HepG2 (cell line): ENCODE results near the gene MYORG. TPM values are rescaled to one million over a fixed set of nuclear protein-coding genes. Genes with fewer than 3 reads are reported as not detected.

Experiments used
- ADNP ChIP-seq: sonication (generic); formaldehyde crosslinking; IDR thresholded peaks from 2 replicates; pipeline ENCODE4 v1.4.0; 2020; ENCODE audit warnings: missing genetic modification reagents
- ESRRA ChIP-seq: sonication (generic); formaldehyde crosslinking; IDR thresholded peaks from 2 replicates; pipeline ENCODE4 v1.5.1; 2020; ENCODE audit warnings: mild to moderate bottlenecking, low read depth, missing genetic modification reagents
- HNRNPL ChIP-seq: fragments of 200-400 bp; formaldehyde crosslinking; IDR thresholded peaks from 2 replicates; pipeline ENCODE4 v1.6.1; 2017; ENCODE audit warnings: mild to moderate bottlenecking, low read depth, low read length
- NCOR1 ChIP-seq: fragments of 200-600 bp; sonication (generic); IDR thresholded peaks from 2 replicates; pipeline ENCODE4 v1.7.0; 2017; ENCODE audit warnings: antibody characterized with exemption, low read length, borderline replicate concordance
- RFX3 ChIP-seq: IDR thresholded peaks from 2 replicates; pipeline ENCODE4 v1.6.1; 2016; ENCODE audit warnings: missing biosample characterization, missing genetic modification reagents
- RXRA ChIP-seq: sonication (generic); formaldehyde crosslinking; IDR thresholded peaks from 2 replicates; pipeline ENCODE4 v1.5.1; 2020; ENCODE audit warnings: missing genetic modification reagents
- TMF1 ChIP-seq: sonication (generic); formaldehyde crosslinking; IDR thresholded peaks from 2 replicates; pipeline ENCODE4 v1.8.1; 2022; ENCODE audit warnings: low read depth, missing genetic modification reagents
- XRCC5 ChIP-seq: fragments of 200-400 bp; formaldehyde crosslinking; optimal IDR thresholded peaks from 2 replicates; pipeline ENCODE3; 2017; ENCODE audit warnings: mild to moderate bottlenecking, low read length
- ZBTB7A ChIP-seq: sonication (generic); formaldehyde crosslinking; IDR thresholded peaks from 2 replicates; pipeline ENCODE4 v1.8.0; 2022; ENCODE audit warnings: mild to moderate bottlenecking, missing genetic modification reagents
- ZFP36L1 ChIP-seq: sonication (generic); formaldehyde crosslinking; IDR thresholded peaks from 2 replicates; pipeline ENCODE4 v1.8.0; 2022; ENCODE audit warnings: mild to moderate bottlenecking, missing genetic modification reagents, moderate library complexity
- ZFY ChIP-seq: sonication (generic); formaldehyde crosslinking; IDR thresholded peaks from 2 replicates; pipeline ENCODE4 v1.4.0; 2020; ENCODE audit warnings: missing genetic modification reagents
- ZKSCAN8 ChIP-seq: IDR thresholded peaks from 2 replicates; pipeline ENCODE4 v1.6.1; 2016; ENCODE audit warnings: borderline replicate concordance, missing genetic modification reagents, missing compliant biosample characterization
- ZNF317 ChIP-seq: sonication (generic); formaldehyde crosslinking; IDR thresholded peaks from 2 replicates; pipeline ENCODE4 v1.5.0; 2020; ENCODE audit warnings: mild to moderate bottlenecking, missing genetic modification reagents
- ZNF549 ChIP-seq: sonication (generic); formaldehyde crosslinking; IDR thresholded peaks from 2 replicates; pipeline ENCODE4 v1.5.0; 2020; ENCODE audit warnings: missing genetic modification reagents
- ZNF768 ChIP-seq: sonication (generic); formaldehyde crosslinking; IDR thresholded peaks from 2 replicates; pipeline ENCODE4 v1.4.0; 2020; ENCODE audit warnings: missing genetic modification reagents
- ZSCAN20 ChIP-seq: sonication (generic); formaldehyde crosslinking; IDR thresholded peaks from 2 replicates; pipeline ENCODE4 v1.4.0; 2020; ENCODE audit warnings: missing genetic modification reagents, mild to moderate bottlenecking, borderline replicate concordance
- polyA plus RNA-seq, 8 experiments: library from polyadenylated mRNA; depleted of rRNA in 3 of 8; stranded (reverse) in 7 of 8; unstranded in 1 of 8; fragments of >200 nt; fragmentation: Illumina TruSeq in 4 of 8; extraction: Trizol in 4 of 8; gene quantifications; 2 replicates each; pipeline versions ENCODE4 v1.2.1 to v1.2.3, GENCODE V29; 2011 to 2016; ENCODE audit warnings: low read depth in 4 of 8, missing spikeins in 1 of 8, mixed read lengths in 1 of 8; ENCODE audit not compliant: insufficient read depth in 1 of 8
- total RNA-seq, 5 experiments: library from RNA; depleted of rRNA; stranded (reverse); fragments of >200 nt; fragmentation: Illumina TruSeq; extraction: Trizol; gene quantifications; 2 replicates each; pipeline ENCODE4 v1.2.3, GENCODE V29; 2016; ENCODE audit warnings: low read depth in 1 of 5
- TF ChIP-seq, protein P1 (sequence below), 2 experiments: sonication (generic) in 1 of 2; formaldehyde crosslinking in 1 of 2; IDR thresholded peaks; 2 replicates each; pipeline versions ENCODE4 v1.4.0 to v1.6.1; 2018 to 2020; ENCODE audit warnings: missing genetic modification reagents in 2 of 2, borderline replicate concordance in 1 of 2, low read depth in 1 of 2, mild to moderate bottlenecking in 1 of 2, missing biosample characterization in 1 of 2
- TF ChIP-seq, protein P2 (sequence below): sonication (generic); formaldehyde crosslinking; IDR thresholded peaks from 2 replicates; pipeline ENCODE4 v1.5.1; 2020; ENCODE audit warnings: missing genetic modification reagents, mild to moderate bottlenecking, borderline replicate concordance
- TF ChIP-seq, protein P3 (sequence below): sonication (generic); formaldehyde crosslinking; IDR thresholded peaks from 2 replicates; pipeline ENCODE4 v1.5.1; 2020; ENCODE audit warnings: mild to moderate bottlenecking, missing genetic modification reagents

Gene MYORG
- total and polyA plus RNA-seq, 2 of the 13 experiments (the other 11 are each of a cell fraction or from before 2014, with no cell fraction given), result 11.1 to 22.4 TPM

DNA sequence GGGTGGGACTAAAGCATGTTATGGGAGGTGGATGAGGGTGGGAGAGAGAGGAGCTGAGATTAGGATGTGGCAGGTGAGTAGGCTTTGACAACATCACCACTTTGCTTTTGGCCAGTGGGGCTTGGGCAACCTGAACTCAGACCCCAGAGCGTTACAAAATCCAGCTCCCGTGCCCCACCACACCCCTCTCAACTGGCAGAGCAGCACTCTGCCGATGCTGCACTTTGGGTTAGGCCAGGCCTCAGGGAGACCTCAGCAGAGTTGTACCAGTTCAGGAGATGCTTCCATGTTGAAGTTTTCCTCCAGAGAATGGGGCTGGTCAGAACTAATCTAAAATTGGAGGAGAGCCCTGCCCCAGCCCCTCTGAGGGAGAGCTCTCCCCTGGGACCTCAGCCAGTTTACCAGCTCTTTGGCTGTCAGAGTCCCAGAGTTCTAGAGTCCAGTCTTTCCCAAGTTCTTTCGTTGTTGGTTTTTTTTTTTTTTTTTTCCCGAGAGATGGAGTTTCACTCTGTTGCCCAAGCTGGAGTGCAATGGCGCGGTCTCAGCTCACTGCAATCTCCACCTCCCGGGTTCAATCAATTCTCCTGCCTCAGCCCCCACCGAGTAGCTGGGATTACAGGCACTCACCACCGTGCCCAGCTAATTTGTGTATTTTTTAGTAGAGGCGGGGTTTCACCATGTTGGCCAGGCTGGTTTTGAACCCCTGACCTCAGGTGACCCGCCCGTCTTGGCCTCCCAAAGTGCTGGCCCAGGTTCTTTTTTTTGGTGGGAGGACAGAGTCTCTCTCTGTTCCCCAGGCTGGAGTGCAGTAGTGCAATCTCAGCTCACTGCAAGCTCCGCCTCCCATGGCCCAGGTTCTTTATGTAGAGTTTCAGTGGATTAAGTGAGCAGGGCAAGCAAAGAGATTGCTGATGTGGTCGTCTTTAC lies 29.6 kb downstream of the MYORG start (continued):
- TF ChIP-seq ESRRA (CRISPR knock-in tag), result 0 out of 2 replicates have a peak, but pooled peaks have one; percentile 27
- peak; percentile 38; the same call in 1 of the 2 replicates for TF ChIP-seq RXRA (CRISPR knock-in tag)
- no peak for TF ChIP-seq HNRNPL
- TF ChIP-seq ZSCAN20, result no peak
- TF ChIP-seq, protein P1, sequence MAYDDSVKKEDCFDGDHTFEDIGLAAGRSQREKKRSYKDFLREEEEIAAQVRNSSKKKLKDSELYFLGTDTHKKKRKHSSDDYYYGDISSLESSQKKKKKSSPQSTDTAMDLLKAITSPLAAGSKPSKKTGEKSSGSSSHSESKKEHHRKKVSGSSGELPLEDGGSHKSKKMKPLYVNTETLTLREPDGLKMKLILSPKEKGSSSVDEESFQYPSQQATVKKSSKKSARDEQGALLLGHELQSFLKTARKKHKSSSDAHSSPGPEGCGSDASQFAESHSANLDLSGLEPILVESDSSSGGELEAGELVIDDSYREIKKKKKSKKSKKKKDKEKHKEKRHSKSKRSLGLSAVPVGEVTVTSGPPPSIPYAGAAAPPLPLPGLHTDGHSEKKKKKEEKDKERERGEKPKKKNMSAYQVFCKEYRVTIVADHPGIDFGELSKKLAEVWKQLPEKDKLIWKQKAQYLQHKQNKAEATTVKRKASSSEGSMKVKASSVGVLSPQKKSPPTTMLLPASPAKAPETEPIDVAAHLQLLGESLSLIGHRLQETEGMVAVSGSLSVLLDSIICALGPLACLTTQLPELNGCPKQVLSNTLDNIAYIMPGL (CRISPR knock-in tag; IDR thresholded peaks at IDR 0.05; ENCODE audit: borderline replicate concordance in 1 of 2, low read depth in 1 of 2), result 0 out of 4 replicates have a peak, but pooled peaks of 1 of the 2 experiments have one; percentile 43
- TF ChIP-seq ADNP (CRISPR knock-in tag), result peak; percentile 43; the same call in 1 of the 2 replicates
- no peak for TF ChIP-seq TMF1 (CRISPR knock-in tag)
- TF ChIP-seq ZBTB7A (CRISPR knock-in tag), result no peak
- TF ChIP-seq ZNF768 (CRISPR knock-in tag), result no peak
- TF ChIP-seq ZFP36L1 (CRISPR knock-in tag), result no peak
- TF ChIP-seq NCOR1, result peak; percentile 40; the same call in 1 of the 2 replicates
- TF ChIP-seq ZNF317 (CRISPR knock-in tag), result no peak
- TF ChIP-seq, protein P2, sequence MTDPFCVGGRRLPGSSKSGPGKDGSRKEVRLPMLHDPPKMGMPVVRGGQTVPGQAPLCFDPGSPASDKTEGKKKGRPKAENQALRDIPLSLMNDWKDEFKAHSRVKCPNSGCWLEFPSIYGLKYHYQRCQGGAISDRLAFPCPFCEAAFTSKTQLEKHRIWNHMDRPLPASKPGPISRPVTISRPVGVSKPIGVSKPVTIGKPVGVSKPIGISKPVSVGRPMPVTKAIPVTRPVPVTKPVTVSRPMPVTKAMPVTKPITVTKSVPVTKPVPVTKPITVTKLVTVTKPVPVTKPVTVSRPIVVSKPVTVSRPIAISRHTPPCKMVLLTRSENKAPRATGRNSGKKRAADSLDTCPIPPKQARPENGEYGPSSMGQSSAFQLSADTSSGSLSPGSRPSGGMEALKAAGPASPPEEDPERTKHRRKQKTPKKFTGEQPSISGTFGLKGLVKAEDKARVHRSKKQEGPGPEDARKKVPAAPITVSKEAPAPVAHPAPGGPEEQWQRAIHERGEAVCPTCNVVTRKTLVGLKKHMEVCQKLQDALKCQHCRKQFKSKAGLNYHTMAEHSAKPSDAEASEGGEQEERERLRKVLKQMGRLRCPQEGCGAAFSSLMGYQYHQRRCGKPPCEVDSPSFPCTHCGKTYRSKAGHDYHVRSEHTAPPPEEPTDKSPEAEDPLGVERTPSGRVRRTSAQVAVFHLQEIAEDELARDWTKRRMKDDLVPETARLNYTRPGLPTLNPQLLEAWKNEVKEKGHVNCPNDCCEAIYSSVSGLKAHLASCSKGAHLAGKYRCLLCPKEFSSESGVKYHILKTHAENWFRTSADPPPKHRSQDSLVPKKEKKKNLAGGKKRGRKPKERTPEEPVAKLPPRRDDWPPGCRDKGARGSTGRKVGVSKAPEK (CRISPR knock-in tag), result 0 out of 2 replicates have a peak, but pooled peaks have one; percentile 37
- no peak for TF ChIP-seq XRCC5
- no peak for TF ChIP-seq ZNF549
- no peak for TF ChIP-seq RFX3 (CRISPR knock-in tag)
- no peak for TF ChIP-seq ZKSCAN8
- TF ChIP-seq ZFY (CRISPR knock-in tag), result 0 out of 2 replicates have a peak, but pooled peaks have one; percentile 6
- TF ChIP-seq, protein P3, sequence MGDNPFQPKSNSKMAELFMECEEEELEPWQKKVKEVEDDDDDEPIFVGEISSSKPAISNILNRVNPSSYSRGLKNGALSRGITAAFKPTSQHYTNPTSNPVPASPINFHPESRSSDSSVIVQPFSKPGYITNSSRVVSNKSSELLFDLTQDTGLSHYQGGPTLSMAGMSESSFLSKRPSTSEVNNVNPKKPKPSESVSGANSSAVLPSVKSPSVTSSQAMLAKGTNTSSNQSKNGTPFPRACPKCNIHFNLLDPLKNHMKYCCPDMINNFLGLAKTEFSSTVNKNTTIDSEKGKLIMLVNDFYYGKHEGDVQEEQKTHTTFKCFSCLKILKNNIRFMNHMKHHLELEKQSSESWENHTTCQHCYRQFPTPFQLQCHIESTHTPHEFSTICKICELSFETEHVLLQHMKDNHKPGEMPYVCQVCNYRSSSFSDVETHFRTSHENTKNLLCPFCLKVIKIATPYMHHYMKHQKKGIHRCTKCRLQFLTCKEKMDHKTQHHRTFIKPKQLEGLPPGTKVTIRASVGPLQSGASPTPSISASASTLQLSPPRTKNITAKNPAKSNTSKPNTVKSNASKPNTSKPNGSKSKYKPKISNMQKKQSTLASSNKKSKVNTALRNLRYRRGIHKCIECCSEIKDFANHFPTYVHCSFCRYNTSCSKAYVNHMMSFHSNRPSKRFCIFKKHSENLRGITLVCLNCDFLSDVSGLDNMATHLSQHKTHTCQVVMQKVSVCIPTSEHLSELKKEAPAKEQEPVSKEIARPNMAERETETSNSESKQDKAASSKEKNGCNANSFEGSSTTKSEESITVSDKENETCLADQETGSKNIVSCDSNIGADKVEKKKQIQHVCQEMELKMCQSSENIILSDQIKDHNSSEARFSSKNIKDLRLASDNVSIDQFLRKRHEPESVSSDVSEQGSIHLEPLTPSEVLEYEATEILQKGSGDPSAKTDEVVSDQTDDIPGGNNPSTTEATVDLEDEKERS (CRISPR knock-in tag), result peak; percentile 81; the same call in 1 of the 2 replicates
